ENCODE measurements around the gene SLC25A27. TPM values are rescaled to one million over a fixed set of nuclear protein-coding genes. Genes with fewer than 3 reads are reported as not detected.

SLC25A27 gene
- total RNA-seq, 3 donors from 2014 or later (not counting 1 experiment from before 2014, with no cell fraction given) = 1.7 TPM; not detected in 2

GRCh38 chr6:46715141-46715540 lies 62.4 kb downstream of the SLC25A27 start:
- Mint-ChIP-seq H3K27me3 (ENCODE audit: low read depth in 2 of 2) (peaks cover 9 to 11% of the 10 kb centered on the region in 2 donors), H3K4me3 (no peak overlapping the region), H3K4me1 (peaks cover 5 to 12% of the 10 kb centered on the region in 2 donors), H3K9me3 (peaks cover 0 to 2% of the 10 kb centered on the region in 2 donors), H3K27ac (no peak overlapping the region), H3K36me3 (no peaks in the 10 kb centered on the region)
- Histone ChIP-seq H3K36me3 (ENCODE audit: control insufficient read depth, insufficient read depth, low read length) (no peaks in the 10 kb centered on the region), H3K9me3 (ENCODE audit: control insufficient read depth, insufficient read depth, low read length) (no peaks in the 10 kb centered on the region), H3K4me1 (ENCODE audit: control insufficient read depth, insufficient read depth, low read length) (no peaks in the 10 kb centered on the region), H3K27me3 (ENCODE audit: control insufficient read depth, insufficient read depth, low read length) (no peaks in the 10 kb centered on the region), H3K4me3 (ENCODE audit: low read length) (no peak overlapping the region), H3K27ac (ENCODE audit: low read length) (no peak overlapping the region)
- intact Hi-C loops (cut with micrococcal nuclease) = no loop called here
- ATAC-seq = no peak
- DNase-seq = no peak
- no peak for TF ChIP-seq CTCF (IDR thresholded peaks at IDR 0.05)

GRCh38 chr6:46719099-46719498 lies 66.3 kb downstream of the SLC25A27 start:
- no peaks in the 10 kb centered on the region for H3K36me3 Mint-ChIP-seq
- 70% methylated on average over 1 of the region's 1 CpG for WGBS (ENCODE audit: insufficient coverage)
- no peak for TF ChIP-seq CTCF (IDR thresholded peaks at IDR 0.05)
- ATAC-seq (no peak), DNase-seq (no peak)
- H3K9me3 Mint-ChIP-seq = peaks cover 0 to 2% of the 10 kb centered on the region in 2 donors
- no peak overlapping the region for H3K4me3 Mint-ChIP-seq
- intact Hi-C loops (cut with micrococcal nuclease) = no loop called here
- peaks cover 9 to 14% of the 10 kb centered on the region in 2 donors for H3K27me3 Mint-ChIP-seq (ENCODE audit: low read depth in 2 of 2)
- H3K9me3 ChIP-seq (ENCODE audit: control insufficient read depth, insufficient read depth, low read length) = no peaks in the 10 kb centered on the region
- H3K4me1 Mint-ChIP-seq = peaks cover 5 to 12% of the 10 kb centered on the region in 2 donors
- no peaks in the 10 kb centered on the region for H3K27me3 ChIP-seq (ENCODE audit: control insufficient read depth, insufficient read depth, low read length)
- no peaks in the 10 kb centered on the region for H3K4me1 ChIP-seq (ENCODE audit: control insufficient read depth, insufficient read depth, low read length)
- no peak overlapping the region for H3K4me3 ChIP-seq (ENCODE audit: low read length)
- no peak overlapping the region for H3K27ac ChIP-seq (ENCODE audit: low read length)
- no peaks in the 10 kb centered on the region for H3K36me3 ChIP-seq (ENCODE audit: control insufficient read depth, insufficient read depth, low read length)
- H3K27ac Mint-ChIP-seq = no peak overlapping the region

GRCh38 chr6:46720401-46720800 lies 67.6 kb downstream of the SLC25A27 start:
- TF ChIP-seq CTCF (IDR thresholded peaks at IDR 0.05) = no peak
- H3K36me3 ChIP-seq (ENCODE audit: control insufficient read depth, insufficient read depth, low read length) = no peaks in the 10 kb centered on the region
- Mint-ChIP-seq H3K36me3 (no peaks in the 10 kb centered on the region), H3K4me1 (peaks cover 5 to 12% of the 10 kb centered on the region in 2 donors), H3K27ac (no peak overlapping the region), H3K27me3 (ENCODE audit: low read depth in 2 of 2) (peaks cover 14 to 24% of the 10 kb centered on the region in 2 donors), H3K4me3 (no peak overlapping the region), H3K9me3 (peaks cover 0 to 2% of the 10 kb centered on the region in 2 donors)
- DNase-seq (no peak), ATAC-seq (no peak)
- H3K27me3 ChIP-seq (ENCODE audit: control insufficient read depth, insufficient read depth, low read length) = no peaks in the 10 kb centered on the region
- intact Hi-C loops (cut with micrococcal nuclease) = no loop called here
- no peaks in the 10 kb centered on the region for H3K9me3 ChIP-seq (ENCODE audit: control insufficient read depth, insufficient read depth, low read length)
- H3K27ac ChIP-seq (ENCODE audit: low read length) = no peak overlapping the region
- no CpG with 5 or more reads among the region's 1 CpG for WGBS (ENCODE audit: insufficient coverage)
- H3K4me1 ChIP-seq (ENCODE audit: control insufficient read depth, insufficient read depth, low read length) = no peaks in the 10 kb centered on the region
- no peak overlapping the region for H3K4me3 ChIP-seq (ENCODE audit: low read length)

Other genes starting within 250 kb of the SLC25A27 start
- under 1 TPM in 1 of 3 donors, not detected in 2; 0.43 TPM for gene RCAN2, start 161.5 kb upstream of the SLC25A27 start, total RNA-seq
- not detected for gene CYP39A1, start 157 bp upstream of the SLC25A27 start, total RNA-seq
- gene TDRD6, start 34.9 kb downstream of the SLC25A27 start, total RNA-seq = not detected
- gene PLA2G7, start 82.4 kb downstream of the SLC25A27 start, total RNA-seq = 1 to 10 TPM in 1 of 3 donors, not detected in 2; 1.1 TPM
- not detected for gene ANKRD66, start 94.0 kb downstream of the SLC25A27 start, total RNA-seq
- gene MEP1A, start 140.4 kb downstream of the SLC25A27 start, total RNA-seq = not detected

Data from natural killer cell (primary cell).